ENCODE results near the gene DNAAF2. TPM values are rescaled to one million over a fixed set of nuclear protein-coding genes. Genes with fewer than 3 reads are reported as not detected.

DNAAF2 gene, protein sequence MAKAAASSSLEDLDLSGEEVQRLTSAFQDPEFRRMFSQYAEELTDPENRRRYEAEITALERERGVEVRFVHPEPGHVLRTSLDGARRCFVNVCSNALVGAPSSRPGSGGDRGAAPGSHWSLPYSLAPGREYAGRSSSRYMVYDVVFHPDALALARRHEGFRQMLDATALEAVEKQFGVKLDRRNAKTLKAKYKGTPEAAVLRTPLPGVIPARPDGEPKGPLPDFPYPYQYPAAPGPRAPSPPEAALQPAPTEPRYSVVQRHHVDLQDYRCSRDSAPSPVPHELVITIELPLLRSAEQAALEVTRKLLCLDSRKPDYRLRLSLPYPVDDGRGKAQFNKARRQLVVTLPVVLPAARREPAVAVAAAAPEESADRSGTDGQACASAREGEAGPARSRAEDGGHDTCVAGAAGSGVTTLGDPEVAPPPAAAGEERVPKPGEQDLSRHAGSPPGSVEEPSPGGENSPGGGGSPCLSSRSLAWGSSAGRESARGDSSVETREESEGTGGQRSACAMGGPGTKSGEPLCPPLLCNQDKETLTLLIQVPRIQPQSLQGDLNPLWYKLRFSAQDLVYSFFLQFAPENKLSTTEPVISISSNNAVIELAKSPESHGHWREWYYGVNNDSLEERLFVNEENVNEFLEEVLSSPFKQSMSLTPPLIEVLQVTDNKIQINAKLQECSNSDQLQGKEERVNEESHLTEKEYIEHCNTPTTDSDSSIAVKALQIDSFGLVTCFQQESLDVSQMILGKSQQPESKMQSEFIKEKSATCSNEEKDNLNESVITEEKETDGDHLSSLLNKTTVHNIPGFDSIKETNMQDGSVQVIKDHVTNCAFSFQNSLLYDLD
- 9.8 and 10.0 TPM in 2 replicates for total RNA-seq

DNA sequence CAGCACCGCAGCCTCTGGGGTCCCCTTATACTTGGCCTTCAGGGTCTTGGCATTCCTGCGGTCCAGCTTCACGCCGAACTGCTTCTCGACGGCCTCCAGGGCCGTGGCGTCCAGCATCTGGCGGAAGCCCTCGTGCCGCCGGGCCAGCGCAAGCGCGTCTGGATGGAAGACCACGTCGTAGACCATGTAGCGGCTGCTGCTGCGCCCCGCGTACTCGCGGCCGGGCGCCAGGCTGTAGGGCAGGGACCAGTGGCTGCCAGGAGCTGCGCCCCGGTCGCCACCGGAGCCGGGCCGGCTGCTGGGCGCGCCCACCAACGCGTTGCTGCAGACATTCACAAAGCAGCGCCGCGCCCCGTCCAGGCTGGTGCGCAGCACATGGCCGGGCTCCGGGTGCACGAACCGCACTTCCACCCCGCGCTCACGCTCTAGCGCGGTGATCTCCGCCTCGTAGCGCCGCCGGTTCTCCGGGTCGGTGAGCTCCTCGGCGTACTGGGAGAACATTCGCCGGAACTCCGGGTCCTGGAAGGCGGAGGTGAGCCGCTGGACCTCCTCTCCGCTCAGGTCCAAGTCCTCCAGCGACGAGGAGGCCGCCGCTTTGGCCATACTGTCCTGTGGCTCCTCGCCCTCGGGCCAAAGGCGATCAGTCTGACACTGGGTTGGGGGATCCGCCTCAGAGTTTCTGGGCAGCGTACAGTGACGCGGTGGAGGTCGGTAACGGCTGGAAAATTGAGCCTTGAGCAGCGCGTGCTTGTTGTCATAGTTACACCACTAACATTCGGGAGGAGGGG is at the start of gene DNAAF2:
TSS of gene DNAAF2 (minus strand) at position 698 of the 788 bp plus-strand sequence. CDS start at position 603, 95 bp downstream.
- peak within 1 kb of the TSS; percentile 92 for H2AFZ ChIP-seq (ENCODE audit: low read length)
- H3K27ac ChIP-seq (ENCODE audit: low read depth, low read length) = peak within 1 kb of the TSS; percentile 95
- H3K4me3 ChIP-seq (ENCODE audit: insufficient read depth, low read length) = peak within 1 kb of the TSS; percentile 97
- H3K27me3 ChIP-seq (ENCODE audit: insufficient read depth, low read length) = no peaks in the 10 kb centered on the region
- peaks cover 6% of the 10 kb centered on the region for H4K20me1 ChIP-seq (ENCODE audit: insufficient read depth, low read length)
- DNase-seq (ENCODE audit: insufficient read length, low spot score, missing footprints) = peak; percentile 92
- H3K36me3 ChIP-seq (ENCODE audit: insufficient read depth, low read length) = peaks cover 15% of the 10 kb centered on the region
- H3K4me2 ChIP-seq (ENCODE audit: insufficient read depth, low read length) = peak within 1 kb of the TSS; percentile 97
- TF ChIP-seq, protein P1, sequence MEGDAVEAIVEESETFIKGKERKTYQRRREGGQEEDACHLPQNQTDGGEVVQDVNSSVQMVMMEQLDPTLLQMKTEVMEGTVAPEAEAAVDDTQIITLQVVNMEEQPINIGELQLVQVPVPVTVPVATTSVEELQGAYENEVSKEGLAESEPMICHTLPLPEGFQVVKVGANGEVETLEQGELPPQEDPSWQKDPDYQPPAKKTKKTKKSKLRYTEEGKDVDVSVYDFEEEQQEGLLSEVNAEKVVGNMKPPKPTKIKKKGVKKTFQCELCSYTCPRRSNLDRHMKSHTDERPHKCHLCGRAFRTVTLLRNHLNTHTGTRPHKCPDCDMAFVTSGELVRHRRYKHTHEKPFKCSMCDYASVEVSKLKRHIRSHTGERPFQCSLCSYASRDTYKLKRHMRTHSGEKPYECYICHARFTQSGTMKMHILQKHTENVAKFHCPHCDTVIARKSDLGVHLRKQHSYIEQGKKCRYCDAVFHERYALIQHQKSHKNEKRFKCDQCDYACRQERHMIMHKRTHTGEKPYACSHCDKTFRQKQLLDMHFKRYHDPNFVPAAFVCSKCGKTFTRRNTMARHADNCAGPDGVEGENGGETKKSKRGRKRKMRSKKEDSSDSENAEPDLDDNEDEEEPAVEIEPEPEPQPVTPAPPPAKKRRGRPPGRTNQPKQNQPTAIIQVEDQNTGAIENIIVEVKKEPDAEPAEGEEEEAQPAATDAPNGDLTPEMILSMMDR (IDR thresholded peaks at IDR 0.05; ENCODE audit: extremely low read depth, low read depth, low read length) = no peak
- H3K79me2 ChIP-seq (ENCODE audit: insufficient read depth, low read length) = peaks cover 77% of the 10 kb centered on the region
- H3K4me1 ChIP-seq (ENCODE audit: insufficient read depth, low read length) = peaks cover 6% of the 10 kb centered on the region
- no peaks in the 10 kb centered on the region for H3K9me3 ChIP-seq (ENCODE audit: low read depth, low read length)

DNA sequence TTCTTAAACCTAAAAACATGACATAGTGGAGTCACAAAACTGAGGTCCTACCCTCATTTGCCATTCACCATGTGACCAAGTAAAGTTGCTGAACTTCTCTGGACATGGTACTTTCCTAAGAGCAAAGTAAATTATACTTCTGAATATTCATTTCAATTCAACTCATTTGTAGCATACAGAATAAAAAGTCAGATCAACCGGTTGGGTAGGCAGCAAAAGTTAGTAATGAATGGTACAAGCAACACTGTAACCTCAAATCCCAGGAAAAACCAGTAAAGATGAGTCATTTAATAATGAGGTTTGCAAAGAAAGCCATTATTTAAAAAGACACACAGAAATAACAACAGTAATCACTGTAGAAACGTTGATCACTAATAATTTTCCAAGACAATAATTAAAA is 44.2 kb upstream of the DNAAF2 start:
- H4K20me1 ChIP-seq (ENCODE audit: insufficient read depth, low read length) = no peaks in the 10 kb centered on the region
- peaks cover 6% of the 10 kb centered on the region for H3K4me1 ChIP-seq (ENCODE audit: insufficient read depth, low read length)
- no peak overlapping the region for H3K27ac ChIP-seq (ENCODE audit: low read depth, low read length)
- no peaks in the 10 kb centered on the region for H3K79me2 ChIP-seq (ENCODE audit: insufficient read depth, low read length)
- H2AFZ ChIP-seq (ENCODE audit: low read length) = no peak overlapping the region
- TF ChIP-seq, protein P1 (IDR thresholded peaks at IDR 0.05; ENCODE audit: extremely low read depth, low read depth, low read length) = no peak
- no peaks in the 10 kb centered on the region for H3K36me3 ChIP-seq (ENCODE audit: insufficient read depth, low read length)
- no peak for DNase-seq (ENCODE audit: insufficient read length, low spot score, missing footprints)
- H3K27me3 ChIP-seq (ENCODE audit: insufficient read depth, low read length) = no peaks in the 10 kb centered on the region
- no peak overlapping the region for H3K4me2 ChIP-seq (ENCODE audit: insufficient read depth, low read length)
- no peaks in the 10 kb centered on the region for H3K9me3 ChIP-seq (ENCODE audit: low read depth, low read length)
- no peak overlapping the region for H3K4me3 ChIP-seq (ENCODE audit: insufficient read depth, low read length)

DNA sequence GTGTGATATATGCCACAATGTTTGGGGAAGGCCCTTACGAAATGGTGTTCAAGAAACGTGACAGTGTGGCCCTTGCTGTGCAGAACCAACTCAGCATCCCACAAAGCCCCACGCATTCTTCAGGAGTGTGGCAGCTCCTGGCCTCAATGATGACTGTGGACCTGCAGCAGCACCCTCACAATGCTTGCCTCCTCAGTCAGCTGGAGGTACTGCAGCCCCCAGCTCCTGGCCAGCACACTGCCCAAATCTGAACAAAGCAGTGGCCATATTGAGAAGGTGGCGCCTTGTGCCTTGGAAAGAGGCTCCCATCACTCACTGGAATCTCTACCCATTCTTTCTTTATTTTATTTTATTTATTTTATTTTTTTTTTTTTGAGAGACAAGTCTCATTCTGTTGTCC is 42.6 kb upstream of the DNAAF2 start:
- peaks cover 9% of the 10 kb centered on the region for H3K4me1 ChIP-seq (ENCODE audit: insufficient read depth, low read length)
- H3K36me3 ChIP-seq (ENCODE audit: insufficient read depth, low read length) = no peaks in the 10 kb centered on the region
- no peak overlapping the region for H3K4me2 ChIP-seq (ENCODE audit: insufficient read depth, low read length)
- no peak for DNase-seq (ENCODE audit: insufficient read length, low spot score, missing footprints)
- no peaks in the 10 kb centered on the region for H3K9me3 ChIP-seq (ENCODE audit: low read depth, low read length)
- H3K27ac ChIP-seq (ENCODE audit: low read depth, low read length) = no peak overlapping the region
- no peaks in the 10 kb centered on the region for H3K79me2 ChIP-seq (ENCODE audit: insufficient read depth, low read length)
- TF ChIP-seq, protein P1 (IDR thresholded peaks at IDR 0.05; ENCODE audit: extremely low read depth, low read depth, low read length) = peak; percentile 10
- no peak overlapping the region for H2AFZ ChIP-seq (ENCODE audit: low read length)
- H3K27me3 ChIP-seq (ENCODE audit: insufficient read depth, low read length) = no peaks in the 10 kb centered on the region
- H4K20me1 ChIP-seq (ENCODE audit: insufficient read depth, low read length) = no peaks in the 10 kb centered on the region
- no peak overlapping the region for H3K4me3 ChIP-seq (ENCODE audit: insufficient read depth, low read length)

Measured in osteoblast (primary cell).